Kidney (tissue), 14 donors: ENCODE data around the gene LRRK1. TPM values are rescaled to one million over a fixed set of nuclear protein-coding genes. Genes with fewer than 3 reads are reported as not detected.
A peak's percentile ranks its signal among the peaks of the same experiment; 100 is the strongest.

Experiments used
- DNase-seq, 5 donors: peaks; one replicate each; pipeline ENCODE4 v3.0.0-alpha.2; 2013 to 2020
- FAIRE-seq: peaks from 2 replicates; lab custom pipeline; 2012; peaks lifted over from hg19 to GRCh38; lab: Jason Lieb, UNC
- H3K27ac ChIP-seq, 2 donors: one replicate each; pipeline ENCODE4 v1.7.0; 2013; ENCODE audit warnings: low read depth in 2 of 2, low read length in 2 of 2, inconsistent platforms in 1 of 2
- H3K27me3 ChIP-seq: one replicate; pipeline ENCODE4 v1.7.1; 2013; ENCODE audit warnings: low read length, inconsistent platforms; ENCODE audit not compliant: control insufficient read depth, insufficient read depth
- H3K36me3 ChIP-seq, 3 donors: one replicate each; pipeline versions ENCODE4 v1.7.0 to v1.7.1; 2013; ENCODE audit warnings: low read length in 3 of 3, control low read depth in 1 of 3, inconsistent platforms in 1 of 3; ENCODE audit not compliant: insufficient read depth in 3 of 3, control insufficient read depth in 2 of 3
- H3K4me1 ChIP-seq, 3 donors: one replicate each; pipeline versions ENCODE4 v1.7.0 to v1.7.1; 2013; ENCODE audit warnings: low read length in 3 of 3, inconsistent platforms in 1 of 3, low read depth in 1 of 3; ENCODE audit not compliant: control insufficient read depth in 2 of 3, insufficient read depth in 2 of 3
- H3K4me3 ChIP-seq, 3 donors: one replicate each; pipeline versions ENCODE4 v1.7.0 to v1.8.1; 2013; ENCODE audit warnings: low read length in 3 of 3, control low read depth in 1 of 3, inconsistent platforms in 1 of 3
- H3K9ac ChIP-seq, 3 donors: one replicate each; pipeline versions ENCODE4 v1.7.0 to v1.7.1; 2013; ENCODE audit warnings: low read length in 3 of 3, control low read depth in 1 of 3, inconsistent platforms in 1 of 3
- H3K9me3 ChIP-seq, 3 donors: one replicate each; pipeline versions ENCODE4 v1.7.0 to v1.7.1; 2013; ENCODE audit warnings: low read length in 3 of 3, control low read depth in 1 of 3, inconsistent platforms in 1 of 3; ENCODE audit not compliant: control insufficient read depth in 2 of 3, insufficient read depth in 1 of 3
- CTCF ChIP-seq: IDR thresholded peaks from 3 replicates; pipeline ENCODE4 v1.5.1; 2012; ENCODE audit warnings: mild to moderate bottlenecking, moderate library complexity, borderline replicate concordance; ENCODE audit not compliant: insufficient read depth; ENCODE audit errors: extremely low read depth
- intact Hi-C: fragments of 100-400 bp; cut with DNase I; formaldehyde crosslinking; loops from one replicate; pipeline ENCODE4 v1.11.1; 2022
- polyA plus RNA-seq: library from polyadenylated mRNA; stranded (reverse); fragments of 350-450 nt; fragmentation: Illumina TruSeq; extraction: RNeasy Lipid Tissue Mini Kit (QIAGEN cat#74804); gene quantifications from one replicate; pipeline ENCODE4 v1.2.3, GENCODE V29; 2014; ENCODE audit warnings: low read depth, low replicate concordance; ENCODE audit not compliant: insufficient read depth
- total RNA-seq: library from RNA; stranded (reverse); fragmentation: NEBNext Ultra II Directional; extraction: Animal tissue kit (Norgen Biotek cat#: 25700); gene quantifications from one replicate; pipeline ENCODE4 v1.2.1, GENCODE V29; 2021
- donor health status: control.
- donor health status: control.
- donor health status: control.
- donor health status: control.
- donor health status: control.
- donor health status: DM: yes; HTN: yes; CAD: no.
- donor health status: Normal renal cell carcinoma (clear cell type).

LRRK1 gene
- total and polyA plus RNA-seq, 2 donors from 2014 or later = 1.1 to 24.9 TPM

GRCh38 chr15:100885811-100886210 is 33.3 kb upstream of the LRRK1 start:
- FAIRE-seq (no peak), DNase-seq (no peak)
- Histone ChIP-seq H3K27me3 (peaks cover 3% of the 10 kb centered on the region), H3K4me1 (peaks cover 0 to 3% (median 0%) of the 10 kb centered on the region in 3 donors), H3K27ac (no peak overlapping the region), H3K36me3 (no peaks in the 10 kb centered on the region), H3K4me3 (no peak overlapping the region), H3K9me3 (no peaks in the 10 kb centered on the region), H3K9ac (no peak overlapping the region)
- no peak for TF ChIP-seq CTCF
- intact Hi-C loops = no loop called here

- DNase-seq = peak in 1 of 5 donors; percentile 36
- Histone ChIP-seq H3K36me3 (no peaks in the 10 kb centered on the region), H3K4me1 (peaks cover 0 to 3% (median 0%) of the 10 kb centered on the region in 3 donors), H3K9me3 (no peaks in the 10 kb centered on the region), H3K27me3 (no peaks in the 10 kb centered on the region), H3K4me3 (no peak overlapping the region), H3K27ac (no peak overlapping the region), H3K9ac (no peak overlapping the region)
- no peak for TF ChIP-seq CTCF
- intact Hi-C loops = no loop called here
- no peak for FAIRE-seq
Measured at GRCh38 chr15:100887211-100887913, 31.8 kb upstream of the LRRK1 start.

GRCh38 chr15:100889385-100890050 is 29.6 kb upstream of the LRRK1 start:
- Histone ChIP-seq H3K4me3 (no peak overlapping the region), H3K27me3 (no peaks in the 10 kb centered on the region), H3K9me3 (no peaks in the 10 kb centered on the region), H3K9ac (no peak overlapping the region), H3K27ac (no peak overlapping the region), H3K36me3 (no peaks in the 10 kb centered on the region), H3K4me1 (peaks cover 0 to 3% (median 0%) of the 10 kb centered on the region in 3 donors)
- intact Hi-C loops = no loop called here
- no peak for TF ChIP-seq CTCF
- FAIRE-seq (no peak), DNase-seq (peak; percentile 67 to 85 (median 80))
